GM18873 (cell line): ENCODE results near the gene GRM3.
A peak's percentile ranks its signal among the peaks of the same experiment; 100 is the strongest.

Experiments
- ATAC-seq: cut with Tn5 transposase; IDR thresholded peaks from one replicate; pipeline ENCODE4 v1.9.1; 2021; ENCODE audit warnings: mild to moderate bottlenecking, moderate library complexity, moderate number of reproducible peaks; ENCODE audit not compliant: unreplicated experiment, low FRiP score

GRM3 gene

GRCh38 chr7:86689363-86689762, 45.7 kb downstream of the GRM3 start:
- ATAC-seq, result no peak

GRCh38 chr7:86692755-86693154, 49.0 kb downstream of the GRM3 start:
- ATAC-seq, result no peak

GRCh38 chr7:86706406-86706805, 62.7 kb downstream of the GRM3 start:
- ATAC-seq, result no peak

GRCh38 chr7:86708031-86708680, 64.4 kb downstream of the GRM3 start:
- ATAC-seq, result no peak

GRCh38 chr7:86720306-86720705, 76.6 kb downstream of the GRM3 start:
- no peak for ATAC-seq

- no peak for ATAC-seq
Observed at GRCh38 chr7:86733783-86734182, 90.1 kb downstream of the GRM3 start.

GRCh38 chr7:86745013-86745745, 101.5 kb downstream of the GRM3 start:
- no peak for ATAC-seq

GRCh38 chr7:86747698-86748097, 104.0 kb downstream of the GRM3 start:
- no peak for ATAC-seq

- no peak for ATAC-seq
Observed at GRCh38 chr7:86748201-86748600, 104.5 kb downstream of the GRM3 start.

GRCh38 chr7:86748843-86749719, 105.4 kb downstream of the GRM3 start:
- peak; percentile 76 for ATAC-seq

GRCh38 chr7:86749741-86750665, 106.3 kb downstream of the GRM3 start:
- no peak for ATAC-seq

- ATAC-seq, result no peak
Observed at GRCh38 chr7:86760236-86760635, 116.5 kb downstream of the GRM3 start.

- no peak for ATAC-seq
Observed at GRCh38 chr7:86762129-86762528, 118.4 kb downstream of the GRM3 start.

- ATAC-seq, result no peak
Observed at GRCh38 chr7:86765931-86766330, 122.2 kb downstream of the GRM3 start.

- ATAC-seq, result no peak
Observed at GRCh38 chr7:86768394-86768793, 124.7 kb downstream of the GRM3 start.

- ATAC-seq, result peak; percentile 63
Observed at GRCh38 chr7:86768967-86769760, 125.5 kb downstream of the GRM3 start.

- ATAC-seq, result no peak
Observed at GRCh38 chr7:86773309-86773708, 129.6 kb downstream of the GRM3 start.

GRCh38 chr7:86775203-86775602, 131.5 kb downstream of the GRM3 start:
- no peak for ATAC-seq

- no peak for ATAC-seq
Observed at GRCh38 chr7:86776136-86776535, 132.4 kb downstream of the GRM3 start.
